CD4-positive, alpha-beta T cell treated with Interleukin-15 for 4 hours (primary cell): ENCODE data around the gene CMIP.
A peak's percentile ranks its signal among the peaks of the same experiment; 100 is the strongest.

Source experiments
- DNase-seq: peaks from one replicate; pipeline ENCODE4 v3.0.0-alpha.2; 2020; ENCODE audit warnings: low spot score

The CMIP gene

DNA sequence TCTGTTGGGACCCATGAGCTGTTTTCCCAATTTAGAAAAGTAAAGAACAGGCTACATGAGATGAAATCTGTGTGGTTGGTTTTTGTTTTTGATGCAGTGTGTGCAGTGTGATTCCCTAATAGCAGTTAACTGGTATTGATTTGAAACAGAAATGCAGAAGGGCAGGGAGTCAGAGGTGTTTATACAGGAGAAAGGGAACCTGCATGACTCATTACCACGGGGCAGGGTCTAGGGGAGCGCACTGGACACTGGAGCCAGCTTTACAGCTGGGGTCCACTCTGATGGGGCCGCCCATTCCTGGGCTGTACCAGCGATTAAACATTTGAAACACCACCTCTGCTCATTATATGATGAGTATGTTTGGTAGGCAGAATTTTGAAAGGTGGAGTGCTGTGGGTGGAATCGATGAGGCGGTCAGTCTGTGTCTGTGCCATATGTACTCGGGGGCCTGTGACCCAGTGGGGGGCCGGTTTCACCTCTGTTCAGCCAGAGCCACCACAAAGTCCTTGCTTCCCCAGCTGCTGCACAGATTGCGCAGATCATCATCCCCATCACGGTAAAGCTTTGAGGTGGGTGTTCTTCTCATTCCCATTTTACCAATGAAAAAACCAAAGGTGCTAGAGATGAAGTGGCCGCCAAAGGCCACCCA, 142.5 kb downstream of the CMIP start:
- DNase-seq, result no peak

DNA sequence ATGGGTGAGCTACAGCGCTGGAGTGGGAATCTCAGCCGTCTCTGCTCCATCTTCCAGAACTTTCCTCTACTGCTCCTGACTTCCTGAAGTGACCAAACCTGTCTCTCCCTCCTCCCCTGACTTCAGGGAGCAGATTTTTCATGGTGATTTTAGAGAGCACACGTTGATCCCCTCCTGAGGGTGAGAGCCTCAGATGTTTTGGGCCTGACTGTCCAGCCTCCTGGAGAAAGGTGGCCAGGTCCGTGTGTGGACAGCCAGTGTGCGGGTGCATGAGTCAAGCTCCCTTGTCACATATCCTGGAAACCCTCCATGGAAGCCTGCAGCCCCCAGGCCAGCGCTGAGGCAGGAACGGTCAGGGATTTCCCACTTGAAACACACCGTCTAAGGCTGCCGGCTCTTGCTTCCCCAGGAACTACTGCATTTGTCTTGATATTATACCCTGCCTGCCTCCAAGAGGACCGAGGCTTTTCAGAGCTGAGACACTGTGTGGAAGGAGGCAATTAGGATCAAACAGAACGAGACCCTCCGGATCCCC, 143.1 kb downstream of the CMIP start:
- no peak for DNase-seq

DNA sequence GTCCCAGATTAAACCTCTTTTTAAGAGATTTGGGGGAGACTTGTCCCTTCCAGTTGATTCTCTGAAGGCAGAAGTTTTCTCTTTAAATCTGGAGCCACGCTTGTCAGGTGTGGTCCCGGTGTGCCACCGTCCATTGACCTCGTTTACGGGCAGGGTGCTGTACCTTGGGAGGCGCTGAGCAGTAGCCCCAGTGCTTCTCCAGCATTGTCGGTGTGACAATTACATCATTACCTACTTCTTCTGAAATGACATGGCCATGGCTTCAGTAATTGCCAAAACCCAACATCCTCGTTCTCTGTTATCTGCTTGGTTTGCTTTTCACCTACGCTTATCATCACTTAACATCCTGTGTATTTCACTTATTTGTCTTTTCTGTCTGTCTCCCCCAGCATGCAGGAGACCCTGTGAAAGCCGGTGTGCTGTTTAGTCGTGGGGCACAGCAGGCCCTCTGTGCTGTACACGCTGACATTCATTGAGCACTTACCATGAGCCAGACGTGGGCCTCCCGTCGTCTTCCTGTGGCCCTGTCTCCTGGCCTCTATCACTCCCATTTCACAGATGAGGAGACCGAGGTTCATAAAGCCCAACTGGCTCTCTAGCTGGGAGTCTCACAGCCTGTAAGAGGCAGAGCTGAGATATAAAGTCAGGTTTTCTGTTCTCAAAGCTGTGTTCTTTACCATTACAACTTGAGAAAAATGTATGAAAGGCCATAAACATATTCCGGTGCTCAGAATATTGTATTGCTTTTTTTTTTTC, 143.9 kb downstream of the CMIP start:
- no peak for DNase-seq

DNA sequence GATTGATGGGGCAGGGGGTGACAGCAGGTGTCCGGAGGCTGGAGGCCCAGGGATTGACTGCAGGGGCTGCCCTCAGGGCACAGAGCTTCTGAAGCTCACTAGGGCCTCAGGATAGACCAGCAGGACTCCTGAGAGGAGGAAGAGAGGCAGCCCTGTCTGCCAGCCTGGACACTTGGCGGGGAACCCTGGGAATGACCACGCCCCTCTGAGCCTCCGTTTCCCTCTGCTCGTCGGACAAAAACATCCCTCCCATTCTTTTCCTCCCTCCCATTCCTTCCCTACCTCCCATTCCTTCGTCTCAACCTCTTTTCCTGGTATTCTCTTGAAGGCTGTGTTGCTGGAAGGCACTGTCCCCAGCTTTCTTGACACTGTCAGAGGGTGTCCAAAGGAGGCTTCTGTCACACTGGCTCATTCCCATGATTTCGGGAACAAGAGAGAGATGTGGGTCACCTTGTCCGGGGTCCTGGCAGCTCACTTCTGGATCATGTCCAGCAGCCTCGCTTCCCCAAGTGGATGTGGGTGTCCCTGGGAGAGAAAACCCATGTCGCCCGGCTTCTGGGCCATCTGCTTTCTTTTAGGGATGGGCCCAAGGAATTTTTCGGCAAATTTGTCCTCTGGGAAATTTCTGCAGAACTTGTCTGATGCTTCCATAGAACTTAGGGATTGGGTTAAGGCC, 145.5 kb downstream of the CMIP start:
- DNase-seq, result no peak

DNA sequence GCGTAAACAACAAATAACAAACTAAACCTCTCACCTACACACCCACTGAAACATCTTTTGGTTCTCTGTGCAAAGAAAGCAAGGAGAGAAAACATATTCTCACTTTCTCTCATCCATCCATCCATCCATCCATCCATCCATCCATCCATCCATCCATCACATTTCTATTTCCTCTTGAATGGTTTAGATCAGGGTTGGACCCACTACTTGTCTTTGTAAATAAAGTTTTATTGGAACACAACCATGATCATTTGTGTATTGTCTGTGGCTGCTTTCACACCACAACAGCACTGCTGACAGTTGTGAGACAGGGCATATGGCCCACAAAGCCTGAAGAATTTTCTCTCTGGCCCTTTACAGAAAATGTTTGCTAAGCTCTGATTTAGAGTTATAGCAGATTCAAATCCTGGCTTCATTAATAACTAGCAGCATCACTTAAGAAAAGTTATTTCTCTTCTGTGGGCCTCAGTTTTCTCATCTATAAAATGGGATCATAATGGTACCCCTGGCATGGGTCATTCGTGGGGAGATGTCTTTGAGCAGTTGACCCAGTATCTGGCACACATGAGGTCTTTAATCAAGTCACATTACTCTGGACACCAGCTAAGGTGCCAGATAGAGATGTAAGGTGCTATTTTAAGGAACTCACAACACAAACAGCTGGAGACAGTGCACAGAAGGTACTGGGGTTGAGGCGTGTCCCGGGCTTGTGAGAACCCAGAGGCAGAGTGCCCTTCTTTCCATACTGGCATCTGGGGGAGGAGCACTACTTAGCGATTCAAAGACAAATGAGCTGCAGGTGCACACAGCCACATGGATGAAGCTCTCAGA, 146.3 kb downstream of the CMIP start:
- DNase-seq, result no peak

DNA sequence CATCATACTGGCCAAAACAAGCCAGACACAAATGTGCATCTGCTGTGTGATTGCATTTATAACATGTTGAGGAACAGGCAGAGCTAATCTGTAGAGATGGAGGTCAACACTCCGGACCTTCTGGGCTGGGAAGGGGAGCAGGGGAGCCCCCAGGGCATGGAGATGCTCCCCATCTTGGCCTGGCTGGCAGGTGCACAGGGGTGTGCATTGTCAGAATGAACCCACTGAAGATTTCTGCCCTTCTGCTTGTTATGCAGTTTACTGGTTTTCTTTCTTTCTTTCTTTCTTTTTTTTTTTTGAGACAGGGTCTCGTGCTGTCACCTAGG, 146.9 kb downstream of the CMIP start:
- DNase-seq, result no peak

DNA sequence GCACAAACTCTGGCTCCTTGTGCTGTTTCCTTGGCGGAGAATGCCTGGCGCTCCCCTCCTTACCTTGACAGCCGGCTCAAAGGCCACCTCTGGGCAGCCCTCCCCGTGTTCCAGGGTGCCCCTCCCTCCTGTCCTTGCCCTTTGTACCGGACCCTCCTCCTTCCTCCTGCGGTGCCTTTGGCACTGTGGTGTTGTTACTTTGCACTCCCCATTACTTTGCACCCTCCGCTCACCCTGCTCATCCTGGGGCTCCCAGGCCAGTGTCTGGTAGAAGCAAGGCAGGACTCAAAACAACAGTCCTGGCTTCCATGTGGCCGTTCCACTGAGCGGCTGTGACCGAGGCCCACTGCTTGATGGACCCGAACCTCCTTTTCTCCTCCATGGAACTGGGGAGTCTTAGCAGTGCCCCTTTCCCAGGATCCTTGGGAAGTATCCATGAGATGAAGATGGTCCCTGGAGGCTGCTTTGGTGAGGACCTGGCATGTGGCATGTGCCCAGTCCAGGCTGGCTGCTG, 147.8 kb downstream of the CMIP start:
- DNase-seq, result no peak

DNA sequence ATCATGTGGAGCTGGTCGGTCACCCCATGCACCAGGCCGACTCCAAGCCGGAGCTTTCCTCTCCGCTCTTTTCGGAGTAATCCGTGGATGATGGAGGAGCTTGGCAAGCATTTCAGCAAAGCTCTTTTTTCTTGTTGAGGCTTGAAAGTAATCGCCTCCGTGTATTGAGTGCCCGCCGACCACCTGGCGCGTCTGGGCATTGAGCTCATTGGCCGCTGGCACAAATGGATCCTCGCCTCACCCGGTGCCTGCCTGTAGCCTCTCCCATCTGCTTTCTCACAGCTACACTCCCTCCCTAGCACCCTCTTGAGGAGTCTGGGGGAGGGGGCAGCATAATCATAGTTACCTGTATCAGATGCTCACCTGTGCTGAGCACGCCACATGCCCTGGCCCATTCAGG, 148.9 kb downstream of the CMIP start:
- no peak for DNase-seq

DNA sequence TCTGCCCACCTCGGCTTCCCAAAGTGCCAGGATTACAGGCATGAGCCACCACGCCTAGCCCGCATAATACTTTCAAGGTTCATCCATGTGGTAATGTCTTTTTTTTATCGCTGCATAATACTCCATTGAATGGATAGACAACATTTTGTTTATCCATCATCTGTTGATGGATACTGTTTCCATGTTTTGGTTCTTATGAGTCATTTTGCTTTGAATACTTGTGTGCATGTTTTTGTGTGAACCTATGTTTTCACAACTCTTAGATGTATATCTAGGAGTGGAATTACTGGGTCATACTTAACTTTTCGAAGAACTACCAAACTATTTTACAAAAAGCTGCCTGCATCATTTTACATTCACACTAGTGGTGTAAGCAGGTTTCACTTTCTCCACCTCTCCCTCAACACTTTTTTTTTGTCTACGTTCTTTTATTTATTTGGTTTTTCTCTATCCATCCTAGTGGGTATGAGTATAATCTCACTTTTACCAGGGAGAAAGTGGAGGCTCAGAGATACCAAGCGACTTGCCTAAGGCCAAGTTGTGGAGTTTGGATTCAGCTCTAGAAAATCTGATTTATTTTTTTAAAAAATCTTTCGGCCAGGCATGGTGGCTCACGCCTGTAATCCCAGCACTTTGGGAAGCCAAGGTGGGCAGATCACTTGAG, 151.2 kb downstream of the CMIP start:
- peak; percentile 34 for DNase-seq

DNA sequence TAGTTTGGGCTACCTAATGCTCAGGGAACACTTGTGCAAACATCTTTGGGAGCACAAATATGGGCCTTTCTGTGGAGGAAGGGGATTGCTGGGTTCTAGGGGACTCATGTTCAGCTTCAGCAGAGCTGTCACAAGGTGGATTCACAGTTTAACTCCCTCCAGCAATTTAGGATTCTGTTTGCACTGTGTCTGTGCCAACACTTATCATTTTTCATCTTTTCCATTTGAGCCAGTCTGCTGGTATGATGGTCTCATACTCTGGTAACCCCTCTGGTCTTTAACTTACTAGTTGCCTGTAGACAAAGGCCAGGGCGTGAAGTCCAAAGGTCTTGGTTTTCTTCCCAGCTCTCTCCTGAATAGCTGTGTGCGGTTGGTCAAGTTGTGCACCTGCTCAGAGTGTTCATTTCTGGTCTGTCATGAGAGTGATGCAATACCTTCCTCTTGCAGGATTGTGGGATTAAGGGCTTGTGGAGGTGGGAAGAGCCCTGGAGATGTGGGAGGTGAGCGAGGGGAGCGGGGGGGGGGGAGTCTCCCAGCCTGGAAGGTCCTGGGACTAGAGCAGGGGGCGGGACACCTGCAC, 152.6 kb downstream of the CMIP start:
- no peak for DNase-seq

DNA sequence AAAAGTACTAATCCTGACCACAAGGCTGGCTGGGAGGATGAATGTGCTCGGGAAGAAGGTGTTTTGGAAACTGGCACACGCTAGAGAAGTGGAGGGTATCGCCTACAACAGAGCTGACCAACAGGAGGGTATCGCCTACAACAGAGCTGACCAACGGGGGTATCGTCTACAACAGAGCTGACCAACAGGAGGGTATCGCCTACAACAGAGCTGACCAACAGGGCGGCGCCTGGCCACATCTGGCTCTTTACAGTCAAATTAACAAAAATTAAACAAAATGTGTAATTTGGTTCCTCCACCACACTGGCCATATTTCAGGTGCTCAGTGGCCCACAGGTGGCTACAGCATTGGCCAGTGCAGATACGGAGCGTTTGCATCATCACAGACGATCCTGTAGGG, 153.5 kb downstream of the CMIP start:
- no peak for DNase-seq

DNA sequence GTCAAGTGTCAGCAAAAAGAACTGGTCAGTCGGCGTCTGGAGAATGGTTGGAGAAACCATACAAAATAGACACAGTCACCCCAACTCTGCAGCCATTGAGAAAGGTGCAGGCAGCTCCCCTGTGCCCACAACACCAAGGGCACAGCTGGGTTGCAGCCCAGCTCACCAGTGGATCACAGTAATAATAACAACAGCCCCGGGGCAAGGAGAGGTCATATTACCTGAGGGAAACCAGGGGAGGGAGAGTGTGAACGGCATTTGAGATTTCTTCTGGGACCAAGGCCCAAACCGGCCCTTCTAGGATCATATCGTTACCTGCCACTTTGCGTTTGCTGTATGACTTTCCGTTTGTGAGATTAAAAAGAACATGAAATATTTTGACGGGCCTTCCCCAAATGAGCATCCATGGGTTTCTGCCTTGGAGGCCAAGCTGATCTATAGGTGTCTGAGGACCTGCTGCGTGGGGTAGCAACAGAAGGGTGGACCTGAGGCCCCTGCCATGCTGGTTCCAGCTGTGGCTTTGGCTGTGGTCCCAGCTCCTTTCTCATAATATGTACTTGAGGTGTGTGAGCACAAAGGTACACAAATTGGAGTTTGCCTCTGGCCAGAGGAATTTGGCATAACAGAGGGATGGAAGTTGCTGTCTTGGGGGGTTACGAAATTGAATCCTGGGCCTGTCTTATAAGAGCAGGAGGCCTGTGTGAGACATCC, 154.6 kb downstream of the CMIP start:
- DNase-seq, result no peak

DNA sequence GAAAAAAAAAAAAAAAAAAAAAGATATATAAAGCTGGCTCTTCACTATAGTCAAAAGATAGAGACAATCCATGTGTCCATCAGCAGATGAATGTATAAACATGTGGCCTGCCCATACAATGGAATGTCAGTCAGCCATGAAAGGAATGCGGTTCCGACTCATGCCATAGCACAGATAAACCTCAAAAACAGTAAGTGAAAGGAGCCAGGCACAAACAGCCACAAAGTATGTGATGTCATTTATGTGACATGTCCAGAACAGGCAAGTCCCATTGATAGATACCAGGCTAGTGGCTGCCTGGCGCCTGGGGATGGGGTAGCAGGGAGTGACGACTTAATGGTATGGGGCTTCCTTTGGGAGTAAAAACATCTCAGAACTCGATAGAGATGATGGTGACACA, 155.7 kb downstream of the CMIP start:
- no peak for DNase-seq

DNA sequence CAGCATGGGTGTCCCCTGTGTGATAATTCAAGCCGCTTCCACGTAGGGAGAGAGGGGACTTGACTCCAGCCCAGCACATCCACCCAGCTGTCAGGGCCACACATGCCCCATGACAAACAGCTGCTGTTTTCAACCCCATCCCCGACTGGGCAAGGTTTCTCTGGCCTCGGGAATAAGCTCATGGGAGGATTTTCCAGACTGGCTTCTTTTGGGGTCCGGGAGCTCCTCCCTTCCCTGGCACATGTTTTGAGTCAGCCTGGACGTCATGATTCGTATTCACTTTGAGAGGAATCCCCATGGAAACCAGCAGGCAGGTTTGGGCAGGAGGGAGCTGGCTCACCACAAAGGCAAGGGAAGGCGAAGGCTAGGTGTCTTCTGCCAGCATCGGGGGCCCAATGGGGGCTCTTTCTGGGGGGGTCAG, 156.4 kb downstream of the CMIP start:
- no peak for DNase-seq

DNA sequence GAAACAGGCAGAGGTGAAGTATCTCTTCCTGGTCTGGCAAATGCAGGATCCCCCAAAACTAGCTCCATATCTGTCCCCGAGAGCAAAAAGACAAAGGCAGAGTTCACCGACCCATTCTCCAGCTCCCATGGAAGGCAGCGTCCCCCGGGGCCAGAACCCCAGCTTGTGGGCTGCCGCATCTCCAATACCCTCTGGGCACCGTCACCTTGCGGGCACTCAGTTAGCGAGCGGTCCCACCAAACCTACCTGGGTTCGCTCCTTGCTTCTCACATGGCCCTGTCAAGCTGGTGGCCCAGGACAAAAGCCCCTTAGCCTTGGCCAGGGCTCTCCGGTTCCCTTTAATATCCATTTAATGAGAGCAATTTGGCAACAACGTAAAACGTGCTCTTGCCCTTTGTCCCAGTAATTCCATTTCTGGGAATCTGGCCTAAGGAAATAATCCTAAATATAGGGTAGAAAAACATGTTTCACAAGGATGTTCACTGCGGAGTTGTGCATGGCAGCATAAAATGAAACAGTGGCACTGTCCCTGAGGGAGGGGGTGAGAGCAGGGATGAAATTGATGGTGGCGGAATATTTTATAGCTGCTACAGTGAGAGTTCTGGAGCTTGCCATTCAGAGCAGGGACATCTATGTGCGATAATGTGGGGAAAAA, 157.1 kb downstream of the CMIP start:
- DNase-seq, result no peak

DNA sequence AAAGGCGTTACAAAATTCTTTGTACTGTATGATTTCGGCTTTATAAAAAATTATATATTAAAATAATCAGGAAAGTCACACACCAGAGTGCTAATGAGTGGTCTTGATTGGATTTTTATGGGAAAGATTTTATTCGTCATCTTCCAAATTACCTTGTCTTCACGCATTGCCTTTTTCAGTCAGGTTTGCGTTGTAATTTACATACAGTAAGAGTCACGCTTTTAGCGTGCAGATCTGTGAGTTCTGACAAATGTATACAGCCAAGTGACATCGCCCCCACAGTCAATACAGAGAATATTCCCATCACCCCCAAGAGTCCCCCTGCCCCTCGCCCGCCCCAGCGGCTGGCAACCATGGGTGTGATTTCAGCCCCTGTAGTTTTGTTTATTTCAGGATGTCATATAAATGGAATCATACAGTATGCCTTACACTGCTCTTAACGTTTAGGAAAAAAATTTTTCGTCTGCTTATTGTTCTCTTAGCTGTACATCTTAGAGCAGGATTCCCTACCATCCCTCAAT, 157.7 kb downstream of the CMIP start:
- no peak for DNase-seq

DNA sequence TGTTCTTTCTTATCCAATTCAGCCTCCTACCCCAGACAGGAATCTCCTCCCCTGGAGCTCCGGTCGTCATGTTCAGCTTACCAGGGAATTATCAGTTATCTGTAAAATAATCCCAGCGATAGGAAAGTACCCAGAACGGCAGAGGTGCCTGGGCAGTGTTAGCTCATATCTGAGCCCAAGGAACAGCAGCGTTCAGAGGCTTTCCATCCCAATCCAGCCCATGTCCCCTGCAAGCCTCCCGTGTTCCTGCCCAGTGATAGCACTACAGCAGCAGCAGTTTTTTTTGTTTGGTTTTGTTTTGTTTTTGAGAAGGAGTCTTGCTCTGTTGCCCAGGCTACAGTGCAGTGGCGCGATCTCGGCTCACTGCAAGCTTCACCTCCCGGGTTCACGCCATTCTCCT, 158.2 kb downstream of the CMIP start:
- no peak for DNase-seq

DNA sequence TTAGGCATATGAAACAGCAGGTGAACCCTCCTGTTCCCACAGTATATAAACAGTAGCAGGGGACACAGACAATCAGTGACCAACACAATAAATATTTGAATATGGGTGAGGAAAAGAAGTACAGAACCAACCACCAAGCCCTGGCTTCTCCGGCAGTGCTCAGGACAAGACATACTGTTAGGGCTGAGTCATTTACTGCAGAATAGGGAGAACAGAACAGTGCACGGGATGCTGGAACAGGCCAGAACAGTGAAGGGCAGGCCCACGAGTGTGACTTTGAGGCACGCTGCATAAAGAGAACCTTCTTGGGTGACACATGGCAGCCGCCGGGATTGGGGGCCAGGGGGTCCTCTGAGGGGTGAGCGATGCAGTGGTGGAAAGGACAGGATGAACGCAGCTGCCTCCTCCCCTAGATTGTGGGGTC, 160.4 kb downstream of the CMIP start:
- no peak for DNase-seq

DNA sequence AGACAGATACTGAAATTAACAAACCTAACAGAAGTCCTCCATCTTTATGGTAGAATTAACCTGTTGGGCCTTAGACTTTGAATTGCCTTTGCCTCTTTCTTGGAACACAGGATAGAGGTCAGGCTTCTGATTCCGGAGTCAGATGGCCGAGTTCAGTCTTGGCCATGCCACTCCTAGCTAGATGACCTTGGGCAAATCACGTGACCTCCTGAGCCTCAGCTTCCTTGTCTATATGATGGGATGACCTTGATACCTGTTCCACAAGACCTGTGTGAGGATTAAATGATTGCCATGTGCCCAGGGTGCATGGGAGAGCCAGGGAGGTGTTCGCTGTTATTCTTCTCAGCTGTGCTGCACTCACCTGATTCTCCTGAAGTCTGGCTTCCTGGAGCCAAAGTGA, 161.4 kb downstream of the CMIP start:
- DNase-seq, result no peak

DNA sequence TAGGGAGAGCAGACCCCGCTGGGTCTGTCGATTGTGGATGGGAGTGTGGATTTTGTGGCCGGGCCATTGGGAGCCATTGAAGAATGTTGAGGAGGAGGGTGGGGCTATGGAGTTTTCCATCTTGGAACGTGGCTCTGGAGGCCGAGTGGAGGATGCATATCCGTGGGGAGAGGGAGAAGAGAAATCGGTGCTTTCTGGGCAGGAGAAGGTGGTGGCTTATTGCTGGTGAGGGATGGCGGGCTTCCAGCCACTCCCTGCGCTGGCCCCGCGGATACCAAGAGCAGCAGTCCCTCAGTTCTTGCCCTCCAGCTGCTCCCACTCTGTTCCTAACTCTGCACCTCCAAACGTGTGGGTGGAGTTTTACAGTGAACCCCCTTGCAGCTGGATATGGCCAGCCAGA, 162.4 kb downstream of the CMIP start:
- DNase-seq, result no peak
